CD4-positive, alpha-beta T cell treated with Interleukin-21 for 1 hour (primary cell): ENCODE data around the gene ETV4.
"Not testable (repeated sequence)": the region's sequence is repeated elsewhere in the genome, so short reads cannot be mapped to it uniquely, and the experiment has no call there.

Experiments
- DNase-seq: peaks from one replicate; pipeline ENCODE4 v3.0.0-alpha.2; 2020

Gene ETV4

DNA sequence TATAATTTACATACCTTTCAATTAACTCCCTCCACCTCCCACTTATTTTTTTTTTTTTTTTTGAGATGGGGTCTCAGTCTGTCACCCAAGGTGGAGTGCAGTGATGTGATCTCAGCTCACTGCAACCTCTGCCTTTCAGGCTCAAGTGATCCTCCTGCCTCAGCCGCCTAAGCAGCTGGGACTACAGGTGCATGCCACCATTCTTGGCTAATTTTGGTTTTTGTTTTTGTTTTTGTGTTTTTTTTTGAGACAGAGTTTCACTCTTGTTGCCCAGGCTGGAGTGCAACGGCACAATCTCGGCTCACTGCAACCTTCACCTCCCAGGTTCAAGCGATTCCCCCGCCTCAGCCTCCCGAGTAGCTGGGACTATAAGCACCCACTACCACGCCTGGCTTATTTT is 36.7 kb downstream of the ETV4 start:
- DNase-seq = not testable (repeated sequence)

GRCh38 chr17:43490621-43491020 is 55.5 kb downstream of the ETV4 start:
- no peak for DNase-seq

GRCh38 chr17:43483674-43484551 is 62.2 kb downstream of the ETV4 start, which contains the start of gene DHX8:
DHX8 (plus strand) TSS chr17:43483975; CDS start chr17:43484038, 63 bp downstream.
- DNase-seq = peak; percentile 99

DNA sequence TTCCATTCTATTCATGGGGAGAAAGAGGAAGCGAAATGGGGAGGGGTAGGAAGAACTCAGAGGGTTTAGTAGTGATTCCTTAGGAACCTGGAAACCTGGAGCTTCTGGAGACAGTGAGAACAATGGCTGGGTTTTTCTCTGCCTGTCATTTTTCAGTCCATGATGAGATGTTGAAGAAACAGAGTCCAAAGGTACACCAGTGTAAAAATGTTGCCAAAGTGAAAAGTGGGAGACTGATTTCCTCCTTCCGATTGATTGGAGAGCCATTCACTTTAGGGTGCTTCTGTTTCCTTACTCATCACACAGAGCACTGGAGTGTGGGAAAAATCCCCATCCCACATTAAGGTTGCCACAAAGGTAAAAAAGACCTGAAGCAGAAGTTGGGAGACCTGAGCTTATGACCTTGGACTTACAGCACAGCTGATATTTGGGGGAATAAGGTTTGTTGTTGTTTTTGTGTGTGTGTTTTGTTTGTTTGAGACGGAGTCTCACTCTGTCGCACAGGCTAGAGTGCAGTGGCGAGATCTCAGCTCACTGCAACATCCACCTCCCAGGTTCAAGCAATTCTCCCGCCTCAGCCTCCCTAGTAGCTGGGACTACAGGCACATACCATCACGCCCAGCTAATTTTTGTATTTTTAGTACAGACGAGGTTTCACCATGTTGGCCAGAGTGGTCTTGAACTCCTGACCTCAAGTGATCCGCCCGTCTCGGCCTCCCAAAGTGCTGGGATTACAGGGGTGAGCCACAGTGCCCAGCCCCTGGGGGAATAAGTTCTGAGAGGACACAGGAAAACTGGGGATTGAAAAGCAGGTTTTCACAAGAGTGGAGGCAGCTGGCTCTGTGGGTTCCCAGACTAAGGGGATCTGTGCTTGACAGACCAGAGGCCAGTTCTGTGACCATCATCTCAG is 63.8 kb downstream of the ETV4 start:
- DNase-seq = no peak

DNA sequence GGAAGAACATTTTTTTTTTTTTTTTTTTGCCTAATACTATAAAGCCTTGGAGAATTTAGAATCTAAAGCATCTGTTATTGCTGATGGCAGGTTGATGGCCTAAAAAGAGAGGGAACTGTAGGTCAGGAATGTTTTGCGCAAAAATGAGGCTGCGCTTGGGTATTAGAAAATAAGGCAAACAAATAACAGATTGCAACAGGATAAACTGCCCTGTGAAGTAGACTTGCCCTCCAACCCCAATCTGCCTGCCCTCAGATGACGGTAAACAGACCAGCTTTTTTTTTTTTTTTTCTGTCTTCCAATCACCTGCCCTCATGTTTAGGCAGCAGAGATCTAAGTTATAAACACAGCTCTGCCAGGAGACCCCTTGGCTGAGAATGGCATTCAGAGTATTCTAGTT is 66.2 kb downstream of the ETV4 start:
- DNase-seq = no peak
